ENCODE data around the gene OPA1. TPM values are rescaled to one million over a fixed set of nuclear protein-coding genes. Genes with fewer than 3 reads are reported as not detected.
A peak's percentile ranks its signal among the peaks of the same experiment; 100 is the strongest.

Gene OPA1
- total and polyA plus RNA-seq, 2 of the 4 experiments (the other 2 are of a cell fraction) = 17.8 to 73.7 TPM

DNA sequence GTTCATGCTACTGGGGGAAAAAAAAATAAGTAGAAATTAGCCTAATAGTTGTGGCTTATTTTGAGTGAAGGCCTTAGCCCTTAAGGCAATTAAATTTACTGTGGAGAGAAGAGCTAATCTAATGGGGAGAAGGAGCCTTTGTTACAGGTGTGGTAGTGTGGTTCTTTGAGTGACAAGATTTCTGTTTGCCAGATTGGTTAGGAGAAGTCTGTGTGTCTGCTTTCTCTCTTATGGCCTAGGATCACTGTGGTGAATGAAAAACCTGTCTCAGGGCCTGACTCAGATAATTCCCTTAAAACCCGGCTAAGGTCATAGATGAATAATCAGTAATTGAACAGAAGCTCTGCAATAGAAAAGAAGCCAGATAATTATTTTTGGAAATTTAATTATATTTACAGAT is 27.0 kb downstream of the OPA1 start:
- H3K4ac ChIP-seq (ENCODE audit: low read depth, low read length) = no peak overlapping the region
- ATAC-seq (ENCODE audit: low read depth) = no peak

More for the DNA sequence above, 27.0 kb downstream of the OPA1 start:
- no CpG with 5 or more reads among the region's 1 CpG for WGBS, 2 experiments (ENCODE audit: extremely low coverage in 2 of 2, insufficient read length in 1 of 2)
- H3K23ac ChIP-seq (ENCODE audit: low read depth, low read length) = no peak overlapping the region; the same call in 1 of the 2 replicates
- H3K9ac ChIP-seq (ENCODE audit: low read depth, low read length) = no peak overlapping the region
- H2AFZ ChIP-seq (replicated peaks; ENCODE audit: low read length, poor library complexity) = no peak overlapping the region
- CTCF ChIA-PET = interaction anchor here (1.4 kb wide), 1 partner anchor 10 kb away, joined by 3 read pairs; no protein-coding TSS in a partner anchor
- H3K79me1 ChIP-seq (ENCODE audit: low read depth in 1 of 2, low read length in 2 of 2) = peaks cover 5% of the 10 kb centered on the region in 2 experiments; a peak in 3 of 4 replicates
- H3K27me3 ChIP-seq (ENCODE audit: control insufficient read depth, insufficient read depth, low read length) = no peaks in the 10 kb centered on the region
- dilution Hi-C loops (cut with HindIII; ENCODE audit: low sequenced_read_pairs, unreplicated experiment) = no loop called here
- no peak overlapping the region for H3K56ac ChIP-seq (ENCODE audit: extremely low read depth, insufficient read depth, low read length)
- peak overlapping the region; percentile 53; the same call in 1 of the 2 replicates for H4K5ac ChIP-seq (ENCODE audit: low read depth, low read length)
- BruUV-seq (replicated peaks) = no TSS peak
- H3K18ac ChIP-seq (ENCODE audit: low read depth, low read length) = no peak overlapping the region
- no peak overlapping the region for H3K4me3 ChIP-seq (ENCODE audit: insufficient read depth, low read depth, low read length)
- no peaks in the 10 kb centered on the region for H3K9me1 ChIP-seq (ENCODE audit: insufficient read depth, low read length)
- H3K4me1 ChIP-seq (ENCODE audit: control insufficient read depth, insufficient read depth, low read length) = peaks cover 3% of the 10 kb centered on the region; the same call in 1 of the 2 replicates
- H2BK15ac ChIP-seq (ENCODE audit: low read depth, low read length) = no peak overlapping the region
- H2BK20ac ChIP-seq (ENCODE audit: low read depth, low read length) = no peak overlapping the region
- H4K20me1 ChIP-seq (ENCODE audit: insufficient read depth, low read length) = no peaks in the 10 kb centered on the region
- H2BK5ac ChIP-seq (ENCODE audit: low read depth, low read length, poor library complexity, severe bottlenecking) = no peak overlapping the region
- TF ChIP-seq RFX5 (IDR thresholded peaks at IDR 0.05; ENCODE audit: low read depth, low read length) (no peak), CHD1 (IDR thresholded peaks at IDR 0.05; ENCODE audit: low read depth, low read length) (no peak), CTCF (conservative IDR thresholded peaks at IDR 0.05; ENCODE audit: low read depth, low read length) (no peak), RCOR1 (IDR thresholded peaks at IDR 0.05; ENCODE audit: insufficient replicate concordance, low read length) (no peak), USF2 (IDR thresholded peaks at IDR 0.05; ENCODE audit: low read depth, low read length) (no peak), RAD21 (IDR thresholded peaks at IDR 0.05; ENCODE audit: low read length) (no peak), MAFK (IDR thresholded peaks at IDR 0.05; ENCODE audit: low read depth, low read length) (no peak), SMC3 (IDR thresholded peaks at IDR 0.05; ENCODE audit: low read depth, low read length) (no peak), MXI1 (IDR thresholded peaks at IDR 0.05; ENCODE audit: borderline replicate concordance, low read depth, low read length) (no peak), POLR2A (IDR thresholded peaks at IDR 0.05; ENCODE audit: low read depth, low read length) (no peak)
- no peak overlapping the region for H3K14ac ChIP-seq (replicated peaks; ENCODE audit: low read depth, low read length)
- H4K8ac ChIP-seq (ENCODE audit: low read depth in 2 of 2, low read length in 2 of 2) = no peak overlapping the region
- in situ Hi-C loops (cut with MboI; ENCODE audit: low sequenced_read_pairs) = no loop called here
- no peak for DNase-seq
- H3K4me2 ChIP-seq (ENCODE audit: low read depth, low read length) = no peak overlapping the region
- H3K27ac ChIP-seq (ENCODE audit: insufficient read depth, low read length) = no peak overlapping the region
- no peak overlapping the region for H2AK5ac ChIP-seq (ENCODE audit: low read depth, low read length)
- no peak overlapping the region for H2AK9ac ChIP-seq (replicated peaks; ENCODE audit: low read depth, low read length, poor library complexity)
- no peak overlapping the region for H2BK120ac ChIP-seq (ENCODE audit: low read depth, low read length)
- no peaks in the 10 kb centered on the region for H3K9me3 ChIP-seq (ENCODE audit: control insufficient read depth, insufficient read depth, low read length)
- H3K36me3 ChIP-seq (ENCODE audit: control insufficient read depth, insufficient read depth, low read length) = peaks cover 11% of the 10 kb centered on the region
- POLR2A ChIA-PET (ENCODE audit: unreplicated experiment) = no interaction called here
- no peak overlapping the region for H4K91ac ChIP-seq (ENCODE audit: insufficient read depth, low read depth, low read length)
- intact Hi-C loops (cut with micrococcal nuclease) = no loop called here
